Transverse colon (tissue), 4 donors: ENCODE results near the gene CFAP92.

Source experiments
- CTCF ChIP-seq, 5 experiments: fragments of 200-600 bp in 3 of 5; fragments of 450-650 bp in 2 of 5; sonication (generic) in 3 of 5; IDR thresholded peaks; 1 replicate in 2 of 5; 2 replicates in 3 of 5; pipeline ENCODE4 v1.5.1; 2016 to 2017; ENCODE audit warnings: antibody characterized with exemption in 5 of 5, inconsistent platforms in 3 of 5, mild to moderate bottlenecking in 2 of 5, moderate library complexity in 1 of 5
- POLR2A ChIP-seq: fragments of 450-650 bp; IDR thresholded peaks from one replicate; pipeline ENCODE4 v1.6.1; 2016; ENCODE audit warnings: antibody characterized with exemption, mild to moderate bottlenecking, moderate library complexity
- POLR2AphosphoS5 ChIP-seq, 3 donors: sonication (generic); formaldehyde crosslinking; IDR thresholded peaks; one replicate each; pipeline ENCODE4 v1.6.1; 2016; ENCODE audit warnings: antibody characterized with exemption in 3 of 3

- TF ChIP-seq CTCF (IDR thresholded peaks at IDR 0.05) (no peak), POLR2A (no peak), POLR2AphosphoS5 (IDR thresholded peaks at IDR 0.05) (peak in 1 of 3 donors; percentile 21)
These were observed 22.3 kb downstream of the CFAP92 start for GRCh38 chr3:128971421-128972100.
